Activated CD8-positive, alpha-beta memory T cell treated with anti-CD3 and anti-CD28 coated beads, Interleukin-2, amount 10 ng/mL, durations not matched to agents 7 days and 5 days (primary cell): ENCODE measurements around the gene CYB5RL. TPM values are rescaled to one million over a fixed set of nuclear protein-coding genes. Genes with fewer than 3 reads are reported as not detected.

ENCODE experiments used
- ATAC-seq: fragments of 150-1000 bp; cut with Tn5 transposase; one replicate; pipeline ENCODE4 v1.10.0; 2021; ENCODE audit warnings: moderate library complexity
- CTCF ChIA-PET: fragments of 350-600 bp; sonication (Branson Sonifier 250); formaldehyde crosslinking; loops from one replicate; lab custom pipeline; 2021; ENCODE audit warnings: antibody characterized with exemption; lab: Charles Lee
- DNase-seq: peaks from one replicate; pipeline ENCODE4 v3.0.0-alpha.2; 2020
- H3K27ac Mint-ChIP-seq: one replicate; pipeline ENCODE4 v1.8.0; 2021; ENCODE audit warnings: mild to moderate bottlenecking, mixed read lengths
- H3K27me3 Mint-ChIP-seq: one replicate; pipeline ENCODE4 v1.8.0; 2021; ENCODE audit warnings: mixed read lengths
- H3K36me3 Mint-ChIP-seq: one replicate; pipeline ENCODE4 v1.8.0; 2021; ENCODE audit warnings: mild to moderate bottlenecking, mixed read lengths
- H3K4me1 Mint-ChIP-seq: one replicate; pipeline ENCODE4 v1.8.0; 2021; ENCODE audit warnings: mixed read lengths
- H3K4me3 Mint-ChIP-seq: one replicate; pipeline ENCODE4 v1.8.0; 2021; ENCODE audit warnings: mild to moderate bottlenecking, moderate library complexity, mixed read lengths
- H3K9me3 Mint-ChIP-seq: one replicate; pipeline ENCODE4 v1.8.0; 2022; ENCODE audit warnings: low read depth, mixed read lengths
- total RNA-seq, 2 experiments: library from RNA; stranded (reverse); gene quantifications; one replicate each; pipeline ENCODE4 v1.2.3, GENCODE V29; 2021

Gene CYB5RL
- total RNA-seq, 2 experiments from 2014 or later = 14.5 to 17.0 TPM

DNA sequence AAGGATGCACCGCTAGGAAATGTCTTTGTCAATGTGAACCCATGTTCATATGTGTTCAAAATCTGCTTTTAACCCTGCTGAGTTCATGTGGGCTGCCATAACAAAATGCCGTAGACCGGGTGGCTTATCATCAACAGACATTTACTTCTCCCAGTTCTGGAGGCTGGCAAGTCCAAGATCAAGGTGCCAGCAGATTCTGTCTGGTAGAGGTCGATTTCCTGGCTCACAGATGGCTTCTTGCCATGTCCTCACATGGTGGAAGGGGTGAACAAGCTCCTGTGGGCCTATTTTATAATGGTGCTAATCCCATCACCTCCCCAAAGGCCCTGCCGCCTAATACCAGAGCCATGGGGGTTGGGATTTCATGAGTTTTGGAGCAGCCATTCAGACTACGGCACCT, 42.4 kb downstream of the CYB5RL start:
- Mint-ChIP-seq H3K27ac (no peak overlapping the region), H3K27me3 (no peaks in the 10 kb centered on the region), H3K4me1 (no peaks in the 10 kb centered on the region), H3K9me3 (no peaks in the 10 kb centered on the region), H3K4me3 (no peak overlapping the region), H3K36me3 (no peaks in the 10 kb centered on the region)
- CTCF ChIA-PET = no interaction called here
- ATAC-seq (no peak), DNase-seq (no peak)

DNA sequence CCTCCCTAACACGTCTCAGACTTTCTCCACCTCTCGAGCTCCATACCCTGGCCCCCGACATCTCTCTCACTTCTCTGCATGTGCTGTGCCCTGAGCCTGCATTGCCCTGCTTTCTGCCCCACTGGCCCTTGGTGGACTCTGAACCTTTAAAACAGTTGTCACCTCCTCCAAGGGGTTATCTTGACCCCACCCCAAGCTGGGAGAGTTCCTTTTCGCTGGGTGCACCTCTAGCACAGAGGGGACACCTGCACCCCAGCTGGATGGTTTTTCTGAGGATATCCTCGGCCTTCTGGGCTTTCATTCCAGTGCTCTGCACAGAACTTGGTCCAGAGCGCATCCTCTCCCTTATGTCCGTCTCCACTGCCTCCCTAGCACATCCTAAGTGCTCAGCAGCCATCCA, 42.8 kb downstream of the CYB5RL start:
- CTCF ChIA-PET = no interaction called here
- ATAC-seq (no peak), DNase-seq (no peak)
- H3K36me3 Mint-ChIP-seq = no peaks in the 10 kb centered on the region
- H3K4me1 Mint-ChIP-seq = no peaks in the 10 kb centered on the region
- H3K27ac Mint-ChIP-seq = no peak overlapping the region
- no peaks in the 10 kb centered on the region for H3K27me3 Mint-ChIP-seq
- no peak overlapping the region for H3K4me3 Mint-ChIP-seq
- no peaks in the 10 kb centered on the region for H3K9me3 Mint-ChIP-seq

- Mint-ChIP-seq H3K9me3 (no peaks in the 10 kb centered on the region), H3K27me3 (no peaks in the 10 kb centered on the region), H3K27ac (no peak overlapping the region), H3K4me1 (no peaks in the 10 kb centered on the region), H3K36me3 (no peaks in the 10 kb centered on the region), H3K4me3 (no peak overlapping the region)
- ATAC-seq (no peak), DNase-seq (no peak)
- CTCF ChIA-PET = no interaction called here
Measured at GRCh38 chr1:54156201-54156600, 43.6 kb downstream of the CYB5RL start.

DNA sequence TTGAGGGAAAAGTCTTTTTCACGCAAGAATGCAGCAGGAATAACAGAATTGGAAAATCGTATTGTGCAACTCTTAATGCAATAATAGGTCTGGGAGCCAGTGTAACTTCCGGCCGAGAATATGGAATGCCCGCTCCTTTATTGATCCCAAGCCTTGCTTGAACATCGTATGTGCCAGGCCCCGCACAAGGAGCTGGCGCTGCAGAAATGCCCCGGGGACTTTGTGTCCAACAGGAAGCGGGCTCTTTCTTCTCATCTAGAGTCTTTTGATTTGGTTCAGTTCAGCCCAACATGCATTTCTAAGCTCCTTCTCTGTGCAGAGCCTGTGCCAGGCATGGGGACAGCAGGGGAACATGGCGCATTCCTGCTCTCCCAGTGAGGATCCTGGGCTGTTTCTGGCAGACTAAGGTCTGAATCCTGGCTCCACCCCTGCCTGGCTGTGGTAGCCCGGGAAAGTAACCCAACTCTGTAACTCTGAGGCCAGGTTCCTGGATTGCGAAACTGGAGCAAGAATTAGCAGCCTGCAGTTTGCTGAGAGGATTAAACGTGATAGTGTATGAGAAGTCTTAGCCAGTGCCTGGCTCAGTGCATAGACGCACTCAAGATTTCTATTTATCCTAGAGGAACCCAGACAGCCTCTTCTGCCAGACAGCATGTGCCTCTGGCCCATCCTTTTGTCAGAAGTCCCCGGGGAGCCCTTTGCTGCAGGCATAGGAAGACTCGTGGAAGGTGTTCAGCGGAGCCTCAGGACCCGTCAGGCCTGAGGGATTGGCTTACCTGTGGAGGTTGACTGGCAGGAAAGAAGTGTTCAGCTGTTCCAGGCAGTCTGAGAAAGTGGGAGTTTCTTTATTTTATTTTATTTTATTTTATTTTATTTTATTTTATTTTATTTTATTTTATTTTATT, 46.0 kb downstream of the CYB5RL start:
- ATAC-seq = no peak
- Mint-ChIP-seq H3K27ac (no peak overlapping the region), H3K27me3 (no peaks in the 10 kb centered on the region), H3K9me3 (no peaks in the 10 kb centered on the region), H3K36me3 (no peaks in the 10 kb centered on the region), H3K4me1 (peaks cover 5% of the 10 kb centered on the region), H3K4me3 (no peak overlapping the region)
- no peak for DNase-seq
- CTCF ChIA-PET = no interaction called here

- DNase-seq (no peak), ATAC-seq (no peak)
- Mint-ChIP-seq H3K9me3 (no peaks in the 10 kb centered on the region), H3K4me1 (peaks cover 5% of the 10 kb centered on the region), H3K27me3 (peaks cover 3% of the 10 kb centered on the region), H3K36me3 (no peaks in the 10 kb centered on the region), H3K27ac (no peak within 1 kb of the TSS), H3K4me3 (no peak within 1 kb of the TSS)
- CTCF ChIA-PET = no interaction called here
Measured at GRCh38 chr1:54152696-54153095, 47.1 kb downstream of the CYB5RL start, which contains the start of gene CDCP2. Gene CDCP2 (minus strand): TSS chr1:54153000. CDS start chr1:54152922, 78 bp downstream.

GRCh38 chr1:54151013-54151412, 48.8 kb downstream of the CYB5RL start:
- ATAC-seq = no peak
- Mint-ChIP-seq H3K9me3 (no peaks in the 10 kb centered on the region), H3K4me1 (peaks cover 5% of the 10 kb centered on the region), H3K4me3 (no peak overlapping the region), H3K36me3 (no peaks in the 10 kb centered on the region), H3K27ac (no peak overlapping the region), H3K27me3 (peaks cover 3% of the 10 kb centered on the region)
- CTCF ChIA-PET = no interaction called here
- no peak for DNase-seq

Other genes starting within 250 kb of the CYB5RL start
- not detected for gene LDLRAD1, start 181.8 kb downstream of the CYB5RL start, total RNA-seq
- gene TMEM59, start 146.8 kb downstream of the CYB5RL start, total RNA-seq = 100 to 1,000 TPM; 165 to 171 TPM
- gene TCEANC2, start 146.4 kb downstream of the CYB5RL start, total RNA-seq = 10 to 100 TPM; 11.8 to 13.1 TPM
- under 1 TPM in 1 of 2 experiments, not detected in 1; 0.09 TPM for gene CDCP2, start 47.0 kb downstream of the CYB5RL start, total RNA-seq
- 100 to 1,000 TPM; 122 to 147 TPM for gene MRPL37, start 137 bp upstream of the CYB5RL start, total RNA-seq
- 100 to 1,000 TPM in 1 of 2 experiments, 10 to 100 TPM in 1; 88.7 to 116 TPM for gene SSBP3, start 206.4 kb upstream of the CYB5RL start, total RNA-seq